ENCODE results near the gene CD58. TPM values are rescaled to one million over a fixed set of nuclear protein-coding genes. Genes with fewer than 3 reads are reported as not detected.

The CD58 gene
- total and polyA plus RNA-seq, 9 donors: 11.3 to 17.2 (median 12.4) TPM

DNA sequence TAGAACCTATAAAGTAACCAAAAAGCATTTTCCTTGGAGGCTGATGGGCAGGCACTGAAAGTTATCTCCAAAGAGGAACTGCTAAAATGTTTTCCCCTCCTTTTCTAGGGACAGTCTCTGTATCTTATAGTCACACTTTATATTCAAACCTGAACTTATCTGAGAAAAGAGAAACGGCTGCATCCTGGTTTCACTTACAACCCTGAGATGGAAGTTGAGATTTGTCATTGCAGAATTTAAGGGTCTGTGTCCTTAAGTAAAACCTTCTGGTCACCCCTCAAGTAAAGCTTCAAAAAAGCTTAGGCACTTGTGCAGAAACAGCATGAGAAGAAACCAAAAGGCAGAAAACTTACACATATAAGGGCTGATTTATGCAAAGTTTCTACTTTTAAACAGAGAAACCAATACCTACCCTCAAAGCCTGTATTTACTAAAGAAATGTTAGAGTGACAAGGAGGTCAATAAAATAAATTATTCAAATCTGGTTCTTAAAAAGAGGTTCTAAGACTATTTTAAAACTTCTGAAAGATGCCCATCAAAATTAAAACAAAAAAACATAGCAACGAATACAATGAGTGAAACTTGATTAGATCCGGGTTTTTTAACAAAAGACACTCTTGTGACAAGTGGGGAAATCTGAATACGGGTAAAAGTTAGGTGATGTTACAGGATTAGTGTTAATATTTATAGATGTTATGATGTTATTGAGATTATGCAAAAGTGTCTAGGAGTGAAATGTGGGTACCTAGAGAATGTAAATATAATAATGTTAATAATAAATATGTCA lies 9.9 kb downstream of the CD58 start:
- no peak overlapping the region for H3K4me3 ChIP-seq (ENCODE audit: low read length)

DNA sequence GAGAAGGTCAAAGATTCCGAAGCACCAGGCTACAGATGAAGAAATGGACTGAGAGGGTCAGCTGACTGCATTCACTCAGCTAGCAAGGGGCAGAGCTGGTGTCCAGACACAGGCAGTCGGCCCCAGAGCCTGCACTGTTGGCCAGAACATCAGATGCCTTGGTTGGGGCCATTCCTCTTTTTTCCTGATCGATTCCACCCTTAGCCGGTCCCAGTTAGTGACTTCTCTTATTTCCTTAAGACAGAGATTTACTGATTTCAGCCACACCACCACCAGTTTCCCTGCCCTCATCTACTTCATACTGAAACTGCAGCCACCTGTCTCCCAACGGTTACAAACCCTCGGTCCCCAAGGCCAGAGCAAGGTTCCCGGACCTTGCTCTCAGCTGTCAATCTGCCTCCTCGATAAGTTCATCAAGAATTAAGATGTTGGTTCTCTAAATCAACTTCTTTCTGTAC lies 11.5 kb downstream of the CD58 start:
- Histone ChIP-seq H3K9me3 (replicated peaks; ENCODE audit: control insufficient read depth, low read depth, low read length) (peaks cover 6% of the 10 kb centered on the region), H3K27me3 (ENCODE audit: control insufficient read depth, insufficient read depth, low read length) (no peaks in the 10 kb centered on the region), H3K4me1 (ENCODE audit: control insufficient read depth, insufficient read depth, low read length) (no peaks in the 10 kb centered on the region), H3K27ac (ENCODE audit: low read length) (no peak overlapping the region), H3K36me3 (ENCODE audit: control insufficient read depth, insufficient read depth, low read length) (no peaks in the 10 kb centered on the region), H3K4me3 (ENCODE audit: low read length) (no peak overlapping the region)
- no peak for DNase-seq
- WGBS (ENCODE audit: insufficient coverage): 81% methylated on average over 7 of the region's 8 CpGs

More for the DNA sequence above, 9.9 kb downstream of the CD58 start:
- Histone ChIP-seq H3K27me3 (ENCODE audit: control insufficient read depth, insufficient read depth, low read length) (no peaks in the 10 kb centered on the region), H3K4me1 (ENCODE audit: control insufficient read depth, insufficient read depth, low read length) (no peaks in the 10 kb centered on the region), H3K36me3 (ENCODE audit: control insufficient read depth, insufficient read depth, low read length) (no peaks in the 10 kb centered on the region), H3K27ac (ENCODE audit: low read length) (no peak overlapping the region), H3K9me3 (replicated peaks; ENCODE audit: control insufficient read depth, low read depth, low read length) (peaks cover 6% of the 10 kb centered on the region)
- DNase-seq: no peak
- no CpG with 5 or more reads among the region's 4 CpGs for WGBS (ENCODE audit: insufficient coverage)

DNA sequence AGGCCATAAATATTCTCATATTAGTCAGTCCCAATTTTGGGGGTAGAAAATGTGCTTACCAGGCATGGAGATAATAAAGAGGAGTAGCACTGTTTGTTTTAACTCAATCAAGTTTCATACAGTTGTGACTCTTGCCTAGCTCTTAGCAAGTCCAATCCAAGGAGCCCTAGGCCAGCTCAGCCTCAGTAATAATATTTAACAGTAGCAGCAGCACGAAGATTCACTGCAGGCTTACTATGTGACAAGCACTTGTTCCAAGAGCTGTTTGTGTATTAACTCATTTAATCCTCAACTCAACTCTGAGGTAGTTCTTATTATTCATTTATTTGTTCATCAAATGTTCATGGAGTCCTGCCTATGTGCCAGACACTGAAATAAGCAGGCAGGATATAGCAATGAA lies 12.3 kb downstream of the CD58 start:
- H3K36me3 ChIP-seq (ENCODE audit: control insufficient read depth, insufficient read depth, low read length): no peaks in the 10 kb centered on the region
- no peak overlapping the region for H3K27ac ChIP-seq (ENCODE audit: low read length)
- H3K27me3 ChIP-seq (ENCODE audit: control insufficient read depth, insufficient read depth, low read length): no peaks in the 10 kb centered on the region
- H3K4me3 ChIP-seq (ENCODE audit: low read length): no peak overlapping the region
- no peak for DNase-seq
- no peaks in the 10 kb centered on the region for H3K4me1 ChIP-seq (ENCODE audit: control insufficient read depth, insufficient read depth, low read length)
- peaks cover 4% of the 10 kb centered on the region for H3K9me3 ChIP-seq (replicated peaks; ENCODE audit: control insufficient read depth, low read depth, low read length)
- no CpG with 5 or more reads among the region's 1 CpG for WGBS (ENCODE audit: insufficient coverage)

DNA sequence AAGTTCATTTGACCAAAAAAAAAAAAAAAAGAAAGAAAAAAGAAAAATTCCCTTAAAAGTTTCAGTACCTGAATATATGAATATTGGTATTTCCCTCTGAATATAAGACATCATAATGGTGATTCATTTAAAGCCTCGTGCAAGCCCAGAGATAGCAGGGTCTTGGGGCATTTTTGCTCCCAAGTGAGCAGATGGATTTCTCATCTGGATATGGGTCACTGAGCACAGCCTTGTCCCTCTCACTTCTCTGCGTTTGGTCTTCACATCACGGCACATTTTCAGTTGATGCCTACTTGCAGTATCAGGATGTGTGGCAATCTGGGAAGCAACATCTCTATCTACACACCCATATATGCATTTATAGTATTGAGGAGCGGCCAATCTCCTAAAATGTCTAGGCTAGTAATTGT lies 12.7 kb downstream of the CD58 start:
- Histone ChIP-seq H3K4me1 (ENCODE audit: control insufficient read depth, insufficient read depth, low read length) (no peaks in the 10 kb centered on the region), H3K27ac (ENCODE audit: low read length) (no peak overlapping the region), H3K9me3 (replicated peaks; ENCODE audit: control insufficient read depth, low read depth, low read length) (peaks cover 2% of the 10 kb centered on the region), H3K27me3 (ENCODE audit: control insufficient read depth, insufficient read depth, low read length) (no peaks in the 10 kb centered on the region), H3K4me3 (ENCODE audit: low read length) (no peak overlapping the region), H3K36me3 (ENCODE audit: control insufficient read depth, insufficient read depth, low read length) (no peaks in the 10 kb centered on the region)
- no peak for DNase-seq
- no CpG with 5 or more reads among the region's 4 CpGs for WGBS (ENCODE audit: insufficient coverage)

DNA sequence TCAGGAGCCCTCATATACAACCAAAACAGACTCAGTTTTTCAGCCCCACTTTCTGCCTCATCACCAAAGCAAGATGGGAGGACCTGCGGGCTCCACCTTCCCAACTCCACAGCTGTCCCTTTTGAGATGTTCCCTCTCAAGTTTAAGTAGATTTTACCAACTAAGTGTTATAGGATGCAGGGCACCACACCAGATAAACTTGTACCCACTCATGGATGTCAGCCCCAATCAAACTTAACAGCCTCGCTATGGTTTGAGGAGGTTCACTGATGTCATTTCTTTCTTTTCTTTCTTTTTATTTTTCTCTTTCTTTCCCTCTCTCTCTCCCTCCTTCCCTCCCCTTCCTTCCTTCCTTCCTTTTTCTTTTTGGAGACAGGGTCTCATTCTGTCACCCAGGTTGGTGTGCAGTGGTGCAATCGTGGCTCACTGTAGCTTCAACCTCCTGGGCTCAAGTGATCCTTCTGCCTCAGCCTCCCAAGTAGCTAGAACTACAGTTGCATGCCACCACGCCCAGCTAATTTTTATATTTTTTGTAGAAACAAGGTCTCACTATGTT lies 13.4 kb downstream of the CD58 start:
- DNase-seq: no peak
- H3K27me3 ChIP-seq (ENCODE audit: control insufficient read depth, insufficient read depth, low read length): no peaks in the 10 kb centered on the region
- H3K4me1 ChIP-seq (ENCODE audit: control insufficient read depth, insufficient read depth, low read length): no peaks in the 10 kb centered on the region
- no peaks in the 10 kb centered on the region for H3K9me3 ChIP-seq (replicated peaks; ENCODE audit: control insufficient read depth, low read depth, low read length)
- H3K27ac ChIP-seq (ENCODE audit: low read length): no peak overlapping the region
- H3K4me3 ChIP-seq (ENCODE audit: low read length): no peak overlapping the region
- H3K36me3 ChIP-seq (ENCODE audit: control insufficient read depth, insufficient read depth, low read length): no peaks in the 10 kb centered on the region
- 90% methylated on average over 2 of the region's 4 CpGs for WGBS (ENCODE audit: insufficient coverage)

DNA sequence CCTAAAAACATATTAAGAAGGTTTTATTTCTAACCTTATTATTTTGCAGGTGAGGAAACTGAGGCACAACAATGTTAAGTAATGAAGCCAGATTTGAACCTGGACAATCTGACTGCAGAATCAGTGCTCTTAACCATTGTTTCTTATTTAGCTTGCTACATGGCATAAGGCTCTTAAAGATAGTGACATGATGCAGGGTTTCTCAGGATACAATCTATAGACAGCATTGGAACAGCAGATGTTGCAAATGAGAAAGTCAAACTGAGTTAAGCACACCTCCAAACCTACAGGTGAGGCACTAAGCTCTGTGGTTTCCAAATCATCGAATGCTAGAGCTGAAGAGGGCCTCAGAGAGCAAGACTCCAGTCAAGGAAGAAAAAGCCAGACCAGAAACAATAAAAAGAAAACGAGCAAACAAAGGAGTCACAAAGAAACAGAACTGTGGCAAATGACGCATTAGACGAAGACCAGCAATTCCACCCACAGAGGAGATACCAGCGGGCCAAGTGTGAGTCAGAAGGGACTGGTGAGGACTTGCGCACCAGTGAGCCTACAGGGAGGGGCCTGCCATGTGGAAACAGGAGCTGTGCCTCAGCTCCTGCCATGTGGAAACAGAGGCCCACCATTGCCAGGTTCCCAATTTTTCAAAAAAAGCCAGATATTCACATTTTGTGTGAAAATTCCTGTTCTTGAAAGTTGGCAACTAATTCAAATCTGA lies 14.4 kb downstream of the CD58 start:
- H3K4me1 ChIP-seq (ENCODE audit: control insufficient read depth, insufficient read depth, low read length): no peaks in the 10 kb centered on the region
- no peak for DNase-seq
- H3K4me3 ChIP-seq (ENCODE audit: low read length): no peak overlapping the region
- no peaks in the 10 kb centered on the region for H3K9me3 ChIP-seq (replicated peaks; ENCODE audit: control insufficient read depth, low read depth, low read length)
- H3K27ac ChIP-seq (ENCODE audit: low read length): no peak overlapping the region
- no peaks in the 10 kb centered on the region for H3K27me3 ChIP-seq (ENCODE audit: control insufficient read depth, insufficient read depth, low read length)
- WGBS (ENCODE audit: insufficient coverage): 75% methylated on average over 6 of the region's 6 CpGs
- H3K36me3 ChIP-seq (ENCODE audit: control insufficient read depth, insufficient read depth, low read length): no peaks in the 10 kb centered on the region

DNA sequence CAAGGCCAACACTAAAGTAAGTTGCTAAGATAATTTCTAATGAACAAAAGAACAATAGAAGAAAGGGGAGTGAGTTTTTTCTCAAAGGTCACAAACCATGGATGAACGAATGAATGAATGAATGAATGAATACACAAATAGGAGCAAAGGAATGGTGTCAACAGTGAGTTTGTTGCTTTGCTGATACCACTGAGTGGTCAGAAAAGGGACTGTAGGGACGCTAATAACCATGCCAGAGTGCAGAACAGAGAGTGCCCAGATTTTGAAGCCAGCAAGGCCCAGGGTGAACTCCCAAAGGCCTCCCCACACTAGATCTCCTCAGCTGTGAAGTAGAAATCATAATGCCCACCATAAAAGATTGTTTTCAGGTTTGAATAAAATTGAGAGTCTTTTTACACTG lies 15.9 kb downstream of the CD58 start:
- WGBS (ENCODE audit: insufficient coverage): 100% methylated on average over 1 of the region's 2 CpGs
- H3K4me1 ChIP-seq (ENCODE audit: control insufficient read depth, insufficient read depth, low read length): no peaks in the 10 kb centered on the region
- H3K4me3 ChIP-seq (ENCODE audit: low read length): no peak overlapping the region
- H3K9me3 ChIP-seq (replicated peaks; ENCODE audit: control insufficient read depth, low read depth, low read length): no peaks in the 10 kb centered on the region
- H3K27me3 ChIP-seq (ENCODE audit: control insufficient read depth, insufficient read depth, low read length): no peaks in the 10 kb centered on the region
- no peak for DNase-seq
- H3K27ac ChIP-seq (ENCODE audit: low read length): no peak overlapping the region
- no peaks in the 10 kb centered on the region for H3K36me3 ChIP-seq (ENCODE audit: control insufficient read depth, insufficient read depth, low read length)

DNA sequence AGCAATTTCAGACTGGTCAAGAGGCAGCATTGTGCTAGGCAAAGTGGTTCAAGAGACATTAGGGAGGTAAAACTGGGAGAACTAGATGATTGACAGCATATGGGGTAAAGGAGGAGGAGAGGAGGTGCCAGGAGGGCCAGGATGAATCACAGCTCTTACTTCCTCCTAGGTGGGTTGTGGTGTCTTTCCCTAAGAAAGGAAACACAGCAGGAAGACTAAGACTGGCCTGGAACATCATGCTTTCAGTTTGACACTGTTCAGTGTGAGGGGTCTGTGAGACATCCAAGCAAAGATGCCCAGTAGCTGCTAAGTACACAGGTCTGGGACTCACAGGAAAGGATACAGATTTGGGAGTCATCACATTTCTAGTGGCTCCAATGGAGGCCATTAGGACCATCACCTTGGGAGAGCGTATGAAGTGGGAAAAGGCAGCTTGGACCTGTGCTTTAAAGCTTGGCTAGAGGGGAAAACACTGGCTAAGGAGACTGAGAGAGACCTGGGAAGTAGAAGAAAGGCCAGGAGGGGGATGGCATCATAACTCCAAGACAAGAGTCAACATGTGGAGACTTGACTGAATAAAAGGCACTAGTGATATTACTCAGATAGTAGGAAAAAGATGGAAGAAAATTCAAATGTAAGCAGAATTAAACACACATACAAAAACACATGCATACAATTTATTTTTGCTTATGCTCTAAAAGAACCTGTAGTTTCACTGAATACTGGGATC lies 17.3 kb downstream of the CD58 start:
- Histone ChIP-seq H3K27me3 (ENCODE audit: control insufficient read depth, insufficient read depth, low read length) (no peaks in the 10 kb centered on the region), H3K4me3 (ENCODE audit: low read length) (no peak overlapping the region), H3K27ac (ENCODE audit: low read length) (no peak overlapping the region), H3K36me3 (ENCODE audit: control insufficient read depth, insufficient read depth, low read length) (no peaks in the 10 kb centered on the region), H3K9me3 (replicated peaks; ENCODE audit: control insufficient read depth, low read depth, low read length) (no peaks in the 10 kb centered on the region), H3K4me1 (ENCODE audit: control insufficient read depth, insufficient read depth, low read length) (no peaks in the 10 kb centered on the region)
- no peak for DNase-seq
- 100% methylated on average over 1 of the region's 1 CpG for WGBS (ENCODE audit: insufficient coverage)

DNA sequence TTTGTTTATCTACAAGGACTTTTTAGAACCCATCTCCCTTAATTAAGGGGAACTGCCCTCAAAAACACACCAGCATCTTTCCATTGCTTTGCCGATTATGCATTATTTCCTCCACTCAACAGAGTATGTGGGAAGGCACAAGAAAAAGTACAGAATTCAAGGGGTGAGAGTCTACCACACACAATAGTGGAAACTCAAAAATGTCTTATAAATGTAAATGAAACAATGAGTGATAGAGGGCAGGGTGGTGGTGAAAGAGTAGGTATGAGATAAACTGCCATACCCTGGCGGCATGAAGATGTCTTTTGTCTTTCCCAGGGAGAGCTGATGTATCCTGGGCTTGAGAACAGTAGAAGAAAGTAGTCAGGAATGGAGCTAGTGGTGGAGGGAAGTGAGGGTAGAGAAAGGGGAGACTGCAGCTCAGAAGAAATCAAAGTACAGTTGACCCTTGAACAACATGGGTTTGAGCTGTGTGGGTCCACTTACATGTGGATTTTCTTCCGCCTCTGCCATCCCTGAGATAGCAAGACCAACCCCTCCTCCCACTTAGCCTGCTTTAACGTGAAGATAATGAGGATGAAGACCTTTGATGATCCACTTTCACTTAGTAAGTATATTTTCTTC lies 24.4 kb downstream of the CD58 start:
- Histone ChIP-seq H3K36me3 (ENCODE audit: control insufficient read depth, insufficient read depth, low read length) (no peaks in the 10 kb centered on the region), H3K4me3 (ENCODE audit: low read length) (no peak overlapping the region), H3K27ac (ENCODE audit: low read length) (no peak overlapping the region), H3K27me3 (ENCODE audit: control insufficient read depth, insufficient read depth, low read length) (no peaks in the 10 kb centered on the region), H3K4me1 (ENCODE audit: control insufficient read depth, insufficient read depth, low read length) (no peaks in the 10 kb centered on the region), H3K9me3 (replicated peaks; ENCODE audit: control insufficient read depth, low read depth, low read length) (no peaks in the 10 kb centered on the region)
- 100% methylated on average over 1 of the region's 4 CpGs for WGBS (ENCODE audit: insufficient coverage)
- no peak for DNase-seq

Data from muscle of leg (tissue), 11 donors.